PC-9 (cell line): ENCODE measurements around the gene AZU1.
"Not testable (repeated sequence)": the region's sequence is repeated elsewhere in the genome, so short reads cannot be mapped to it uniquely, and the experiment has no call there.

Experiments
- CTCF ChIP-seq: fragments of 200-600 bp; sonication (generic); conservative IDR thresholded peaks from 2 replicates; pipeline ENCODE4 v1.6.1; 2017; ENCODE audit warnings: mixed run types, antibody characterized with exemption, mild to moderate bottlenecking, moderate library complexity
- EZH2 ChIP-seq: fragments of 200-600 bp; sonication (generic); IDR thresholded peaks from 2 replicates; pipeline ENCODE4 v1.8.0; 2017; ENCODE audit warnings: antibody characterized with exemption, low read depth

DNA sequence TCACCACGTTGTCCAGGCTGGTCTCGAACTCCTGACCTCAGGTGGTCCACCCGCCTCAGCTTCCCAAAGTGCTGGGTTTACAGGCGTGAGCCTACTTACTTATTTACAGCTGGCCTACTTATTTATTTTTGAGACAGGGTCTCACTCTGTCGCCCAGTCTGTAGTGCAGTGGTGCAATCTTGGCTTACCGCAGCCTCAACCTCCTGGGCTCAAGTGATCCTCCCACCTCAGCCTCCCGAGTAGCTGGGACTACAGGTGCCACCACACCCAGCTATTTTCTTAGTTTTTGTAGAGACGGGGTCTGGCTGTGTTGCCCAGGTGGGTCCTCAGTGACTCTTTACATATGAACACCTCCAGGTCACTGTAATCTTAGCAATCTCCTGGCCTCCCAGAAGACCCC, 21.6 kb downstream of the AZU1 start:
- TF ChIP-seq CTCF, EZH2: not testable (repeated sequence)
